Prostate gland (tissue), 2 donors: ENCODE results near the gene RPS6KA2. TPM values are rescaled to one million over a fixed set of nuclear protein-coding genes. Genes with fewer than 3 reads are reported as not detected.
"Not testable (repeated sequence)": the region's sequence is repeated elsewhere in the genome, so short reads cannot be mapped to it uniquely, and the experiment has no call there.

ENCODE experiments used
- DNase-seq: peaks from one replicate; pipeline ENCODE4 v3.0.0-alpha.2; 2019; ENCODE audit warnings: low spot score
- H3K27ac ChIP-seq, 2 donors: fragments of 200-600 bp; sonication (generic); 2 replicates each; pipeline ENCODE4 v1.5.1; 2017 to 2019
- H3K27me3 ChIP-seq: fragments of 200-600 bp; sonication (generic); replicated peaks from 2 replicates; pipeline ENCODE4 v1.5.1; 2019; ENCODE audit not compliant: insufficient read depth
- H3K36me3 ChIP-seq, 2 donors: fragments of 200-600 bp; sonication (generic); 1 replicate in 1 of 2; 2 replicates in 1 of 2; pipeline versions ENCODE4 v1.5.1 to v1.8.1; 2017 to 2019
- H3K4me1 ChIP-seq: fragments of 200-600 bp; sonication (generic); replicated peaks from 2 replicates; pipeline ENCODE4 v1.5.1; 2019
- H3K4me3 ChIP-seq, 2 donors: fragments of 200-600 bp; sonication (generic); 2 replicates each; pipeline ENCODE4 v1.5.1; 2017 to 2019
- H3K9me3 ChIP-seq: fragments of 200-600 bp; sonication (generic); 2 replicates; pipeline ENCODE4 v1.5.1; 2017
- CTCF ChIP-seq, 4 experiments: fragments of 200-600 bp in 2 of 4; fragments of 450-650 bp in 2 of 4; sonication (generic) in 2 of 4; IDR thresholded peaks; 1 replicate in 3 of 4; 2 replicates in 1 of 4; pipeline ENCODE4 v1.5.1; 2016 to 2019; ENCODE audit warnings: antibody characterized with exemption in 4 of 4, mild to moderate bottlenecking in 2 of 4, moderate library complexity in 2 of 4
- POLR2A ChIP-seq: fragments of 450-650 bp; IDR thresholded peaks from one replicate; pipeline ENCODE4 v1.6.1; 2016; ENCODE audit warnings: antibody characterized with exemption, mild to moderate bottlenecking
- POLR2AphosphoS5 ChIP-seq: sonication (generic); formaldehyde crosslinking; IDR thresholded peaks from one replicate; pipeline ENCODE4 v1.6.1; 2017; ENCODE audit warnings: antibody characterized with exemption
- WGBS: methylation state at CpG from one replicate; pipeline ENCODE4 v1.1.5; 2018; 5-methylcytosine and 5-hydroxymethylcytosine counted together
- intact Hi-C: fragments of 100-400 bp; cut with DNase I; formaldehyde crosslinking; loops from one replicate; pipeline ENCODE4 v1.14.2; 2022
- total RNA-seq, 2 donors: library from RNA; depleted of rRNA; stranded (reverse); fragments of >200 nt; gene quantifications; one replicate each; pipeline ENCODE4 v1.1.0, GENCODE V29; 2016

RPS6KA2 gene
- total RNA-seq, 2 donors from 2014 or later, result 32.2 to 44.3 TPM

- WGBS, result 61% methylated on average over 6 of the region's 6 CpGs
- no peak for TF ChIP-seq POLR2A
- TF ChIP-seq CTCF (IDR thresholded peaks at IDR 0.05), result no peak
- no peak for TF ChIP-seq POLR2AphosphoS5
- intact Hi-C loops, result no loop called here
- Histone ChIP-seq H3K36me3 (no peaks in the 10 kb centered on the region), H3K9me3 (no peaks in the 10 kb centered on the region), H3K4me1 (no peaks in the 10 kb centered on the region), H3K27ac (no peak overlapping the region), H3K27me3 (no peaks in the 10 kb centered on the region), H3K4me3 (no peak overlapping the region)
- no peak for DNase-seq
These were observed 231.7 kb downstream of the RPS6KA2 start for GRCh38 chr6:166395351-166395750.

GRCh38 chr6:166394036-166394892, 232.8 kb downstream of the RPS6KA2 start:
- H3K4me3 ChIP-seq, result no peak overlapping the region
- no peaks in the 10 kb centered on the region for H3K36me3 ChIP-seq
- 79% methylated on average over 10 of the region's 10 CpGs for WGBS
- H3K27me3 ChIP-seq, result no peaks in the 10 kb centered on the region
- H3K4me1 ChIP-seq, result no peaks in the 10 kb centered on the region
- H3K27ac ChIP-seq, result no peak overlapping the region
- intact Hi-C loops, result no loop called here
- no peaks in the 10 kb centered on the region for H3K9me3 ChIP-seq
- DNase-seq, result no peak
- TF ChIP-seq POLR2AphosphoS5 (no peak), CTCF (IDR thresholded peaks at IDR 0.05) (no peak), POLR2A (no peak)

GRCh38 chr6:166393535-166393823, 233.6 kb downstream of the RPS6KA2 start:
- no peak for DNase-seq
- H3K27ac ChIP-seq, result no peak overlapping the region
- TF ChIP-seq POLR2AphosphoS5 (no peak), POLR2A (no peak), CTCF (IDR thresholded peaks at IDR 0.05) (no peak)
- no peaks in the 10 kb centered on the region for H3K36me3 ChIP-seq
- H3K9me3 ChIP-seq, result no peaks in the 10 kb centered on the region
- intact Hi-C loops, result no loop called here
- no peaks in the 10 kb centered on the region for H3K4me1 ChIP-seq
- no peaks in the 10 kb centered on the region for H3K27me3 ChIP-seq
- no peak overlapping the region for H3K4me3 ChIP-seq
- WGBS, result 73% methylated on average over 11 of the region's 27 CpGs

- WGBS, result 64% methylated on average over 23 of the region's 30 CpGs
- H3K4me3 ChIP-seq, H3K9me3 ChIP-seq, H3K4me1 ChIP-seq, H3K36me3 ChIP-seq, H3K27me3 ChIP-seq, intact Hi-C loops, H3K27ac ChIP-seq, DNase-seq: not testable (repeated sequence)
These were observed 234.1 kb downstream of the RPS6KA2 start for GRCh38 chr6:166392755-166393534.

GRCh38 chr6:166389119-166389518, 237.9 kb downstream of the RPS6KA2 start:
- TF ChIP-seq POLR2AphosphoS5 (no peak), POLR2A (no peak), CTCF (IDR thresholded peaks at IDR 0.05) (no peak)
- Histone ChIP-seq H3K9me3 (no peaks in the 10 kb centered on the region), H3K27ac (no peak overlapping the region), H3K4me3 (no peak overlapping the region), H3K36me3 (no peaks in the 10 kb centered on the region), H3K27me3 (no peaks in the 10 kb centered on the region), H3K4me1 (no peaks in the 10 kb centered on the region)
- intact Hi-C loops, result no loop called here
- DNase-seq, result no peak
- WGBS, result 75% methylated on average over 3 of the region's 3 CpGs
